Bronchial epithelial cell (primary cell): Measurements from ENCODE around the gene SGCE. TPM values are rescaled to one million over a fixed set of nuclear protein-coding genes. Genes with fewer than 3 reads are reported as not detected.
A peak's percentile ranks its signal among the peaks of the same experiment; 100 is the strongest.

ENCODE experiments used
- DNase-seq: peaks from one replicate; pipeline ENCODE4 v3.0.0-alpha.2; 2010; ENCODE audit warnings: low read depth
- FAIRE-seq: peaks from 2 replicates; lab custom pipeline; 2011; peaks lifted over from hg19 to GRCh38; lab: Jason Lieb, UNC
- H3K27me3 ChIP-seq: 2 replicates; pipeline ENCODE4 v1.5.1; 2011; ENCODE audit warnings: low read length; ENCODE audit not compliant: control insufficient read depth, insufficient read depth
- H3K36me3 ChIP-seq: 2 replicates; pipeline ENCODE4 v1.5.1; 2011; ENCODE audit warnings: low read length; ENCODE audit not compliant: control insufficient read depth, insufficient read depth
- H3K4me3 ChIP-seq: 2 replicates; pipeline ENCODE4 v1.5.1; 2011; ENCODE audit warnings: mild to moderate bottlenecking, low read depth, low read length, control low read depth
- total RNA-seq: library from RNA; depleted of rRNA; stranded (reverse); fragments of >200 nt; gene quantifications from 2 replicates; pipeline ENCODE4 v1.2.1, GENCODE V29; 2014
- TF ChIP-seq, protein P1 (sequence below): IDR thresholded peaks from 2 replicates; pipeline ENCODE4 v1.5.1; 2011; ENCODE audit warnings: mild to moderate bottlenecking, moderate library complexity, low read length, control low read depth, inconsistent platforms; ENCODE audit not compliant: insufficient read depth, severe bottlenecking

Gene SGCE
- total RNA-seq, 1 donor from 2014 or later: 20.0 TPM

GRCh38 chr7:94697035-94697974, 41.4 kb upstream of the SGCE start:
- Histone ChIP-seq H3K27me3 (no peaks in the 10 kb centered on the region), H3K36me3 (no peaks in the 10 kb centered on the region), H3K4me3 (no peak overlapping the region)
- TF ChIP-seq, protein P1, sequence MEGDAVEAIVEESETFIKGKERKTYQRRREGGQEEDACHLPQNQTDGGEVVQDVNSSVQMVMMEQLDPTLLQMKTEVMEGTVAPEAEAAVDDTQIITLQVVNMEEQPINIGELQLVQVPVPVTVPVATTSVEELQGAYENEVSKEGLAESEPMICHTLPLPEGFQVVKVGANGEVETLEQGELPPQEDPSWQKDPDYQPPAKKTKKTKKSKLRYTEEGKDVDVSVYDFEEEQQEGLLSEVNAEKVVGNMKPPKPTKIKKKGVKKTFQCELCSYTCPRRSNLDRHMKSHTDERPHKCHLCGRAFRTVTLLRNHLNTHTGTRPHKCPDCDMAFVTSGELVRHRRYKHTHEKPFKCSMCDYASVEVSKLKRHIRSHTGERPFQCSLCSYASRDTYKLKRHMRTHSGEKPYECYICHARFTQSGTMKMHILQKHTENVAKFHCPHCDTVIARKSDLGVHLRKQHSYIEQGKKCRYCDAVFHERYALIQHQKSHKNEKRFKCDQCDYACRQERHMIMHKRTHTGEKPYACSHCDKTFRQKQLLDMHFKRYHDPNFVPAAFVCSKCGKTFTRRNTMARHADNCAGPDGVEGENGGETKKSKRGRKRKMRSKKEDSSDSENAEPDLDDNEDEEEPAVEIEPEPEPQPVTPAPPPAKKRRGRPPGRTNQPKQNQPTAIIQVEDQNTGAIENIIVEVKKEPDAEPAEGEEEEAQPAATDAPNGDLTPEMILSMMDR: no peak
- FAIRE-seq (no peak), DNase-seq (peak; percentile 96)

DNA sequence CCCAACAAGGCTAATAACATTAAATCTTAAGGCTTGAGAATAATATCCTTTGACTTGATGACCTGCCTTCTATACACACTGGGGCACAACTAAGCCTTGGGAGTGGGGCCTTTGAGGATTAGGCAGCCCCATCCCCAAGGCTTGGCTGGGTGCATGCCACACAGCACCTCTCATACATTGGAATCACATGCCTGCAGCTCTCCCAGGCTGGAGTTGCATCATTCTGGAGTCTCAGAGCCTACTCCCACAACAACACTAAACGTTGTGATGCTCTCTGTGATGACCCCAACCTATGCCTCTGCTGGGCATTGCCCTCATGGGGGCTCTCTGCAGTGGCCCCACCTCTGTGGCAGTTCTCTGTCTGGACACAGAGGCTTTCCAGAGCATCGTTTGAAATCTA, 31.9 kb upstream of the SGCE start:
- TF ChIP-seq, protein P1: no peak
- Histone ChIP-seq H3K36me3 (no peaks in the 10 kb centered on the region), H3K27me3 (no peaks in the 10 kb centered on the region), H3K4me3 (no peak overlapping the region)
- DNase-seq (no peak), FAIRE-seq (peak; percentile 28)

DNA sequence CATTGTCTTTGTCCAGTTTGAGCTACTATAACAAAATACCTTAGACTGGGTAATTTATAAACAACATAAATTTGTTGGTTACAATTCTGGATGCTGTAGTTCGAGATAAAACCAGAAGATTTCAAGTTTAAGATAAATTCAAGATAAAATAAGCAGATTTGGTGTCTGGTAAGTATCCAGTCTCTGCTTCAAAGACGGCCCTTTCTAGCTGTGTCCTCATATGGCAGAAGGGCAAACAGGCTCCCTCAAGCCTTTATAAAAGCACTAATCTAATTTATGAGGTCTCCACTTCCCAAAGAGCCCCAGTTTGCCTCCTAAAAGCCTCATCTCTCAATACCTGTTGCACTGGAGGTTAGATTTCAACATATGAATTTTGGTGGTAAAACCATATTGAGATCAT, 31.1 kb upstream of the SGCE start:
- FAIRE-seq (no peak), DNase-seq (no peak)
- Histone ChIP-seq H3K4me3 (no peak overlapping the region), H3K27me3 (no peaks in the 10 kb centered on the region), H3K36me3 (no peaks in the 10 kb centered on the region)
- TF ChIP-seq, protein P1: no peak

DNA sequence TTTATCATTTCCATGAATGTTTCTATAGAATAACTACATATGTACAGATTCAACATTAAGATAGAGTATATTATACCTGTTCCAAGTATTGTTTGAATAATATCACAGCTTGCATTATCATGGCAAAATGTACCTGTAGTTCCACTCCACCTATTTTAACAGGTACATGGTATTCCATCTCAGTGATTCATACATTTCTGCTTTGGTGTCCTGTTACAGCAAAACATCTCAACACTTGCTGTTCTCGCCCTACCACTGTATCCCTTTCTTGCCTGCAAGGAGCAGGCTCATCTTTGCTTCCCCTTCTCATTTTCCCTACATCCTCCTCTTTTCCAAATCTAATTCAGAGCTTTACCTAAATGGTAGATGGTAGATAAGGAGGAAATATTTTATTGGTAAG, 27.1 kb upstream of the SGCE start:
- Histone ChIP-seq H3K27me3 (no peaks in the 10 kb centered on the region), H3K36me3 (no peaks in the 10 kb centered on the region), H3K4me3 (no peak overlapping the region)
- DNase-seq: peak; percentile 55
- TF ChIP-seq, protein P1: no peak
- no peak for FAIRE-seq

DNA sequence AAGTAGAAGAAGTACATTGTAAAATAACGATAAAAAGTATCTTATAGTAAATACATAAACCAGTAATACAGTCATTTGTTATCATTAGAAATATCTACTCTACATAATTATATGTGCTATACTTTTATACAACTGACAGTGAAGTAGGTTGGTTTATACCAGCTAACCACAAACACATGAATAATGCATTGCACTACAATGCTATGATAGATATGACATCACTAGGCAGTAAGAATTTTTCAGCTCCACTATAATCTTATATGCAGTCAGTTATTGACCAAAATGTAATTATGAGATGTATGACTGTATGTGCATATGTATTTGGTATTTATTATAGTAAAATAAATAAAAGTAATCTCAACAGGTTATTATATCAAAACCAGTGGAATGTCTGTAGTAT, 23.4 kb upstream of the SGCE start:
- DNase-seq (no peak), FAIRE-seq (no peak)
- H3K27me3 ChIP-seq: no peaks in the 10 kb centered on the region
- TF ChIP-seq, protein P1: no peak
- H3K36me3 ChIP-seq: no peaks in the 10 kb centered on the region
- no peak overlapping the region for H3K4me3 ChIP-seq
